Peyer's patch (tissue), 4 donors: ENCODE data around the gene IL36G.

Experiments
- CTCF ChIP-seq, 6 experiments: fragments of 450-650 bp in 4 of 6; fragments of 200-600 bp in 2 of 6; sonication (generic) in 1 of 6; IDR thresholded peaks; one replicate each; pipeline ENCODE4 v1.5.1; 2017 to 2019; ENCODE audit warnings: antibody characterized with exemption in 6 of 6, mild to moderate bottlenecking in 3 of 6, moderate library complexity in 1 of 6
- POLR2A ChIP-seq, 2 donors: fragments of 450-650 bp; IDR thresholded peaks; one replicate each; pipeline ENCODE4 v1.5.1; 2017; ENCODE audit warnings: antibody characterized with exemption in 2 of 2, mild to moderate bottlenecking in 2 of 2, moderate library complexity in 2 of 2

GRCh38 chr2:113010088-113010487 lies 32.3 kb downstream of the IL36G start:
- TF ChIP-seq CTCF (IDR thresholded peaks at IDR 0.05): no peak
- no peak for TF ChIP-seq POLR2A (IDR thresholded peaks at IDR 0.05)
